Pancreas (tissue), 10 donors: Measurements from ENCODE around the gene KCNK10. TPM values are rescaled to one million over a fixed set of nuclear protein-coding genes. Genes with fewer than 3 reads are reported as not detected.

Experiments
- ATAC-seq, 4 donors: fragments of 200-7000 bp; cut with Tn5 transposase; one replicate each; pipeline versions ENCODE4 v1.8.0 to v1.9.1; 2020; ENCODE audit warnings: mild to moderate bottlenecking in 4 of 4, moderate library complexity in 4 of 4
- DNase-seq, 6 donors: peaks; one replicate each; pipeline ENCODE4 v3.0.0-alpha.2; 2020
- FAIRE-seq: peaks from 2 replicates; lab custom pipeline; 2012; peaks lifted over from hg19 to GRCh38; lab: Jason Lieb, UNC
- H3K27ac ChIP-seq, 4 donors: fragments of 200-600 bp; sonication (generic); 1 replicate in 3 of 4; 2 replicates in 1 of 4; pipeline versions ENCODE4 v1.5.0 to v1.8.0; 2020
- H3K27me3 ChIP-seq, 4 donors: fragments of 200-600 bp; one replicate each; pipeline ENCODE4 v1.8.0; 2021
- H3K36me3 ChIP-seq, 3 donors: fragments of 200-600 bp; sonication (generic) in 1 of 3; one replicate each; pipeline versions ENCODE4 v1.5.0 to v1.8.0; 2020 to 2021
- H3K4me1 ChIP-seq, 3 donors: fragments of 200-600 bp; one replicate each; pipeline ENCODE4 v1.8.0; 2021
- H3K4me3 ChIP-seq, 4 donors: fragments of 200-600 bp; sonication (generic) in 2 of 4; one replicate each; pipeline versions ENCODE4 v1.5.0 to v1.8.0; 2020 to 2021
- H3K9me3 ChIP-seq, 4 donors: fragments of 200-600 bp; one replicate each; pipeline ENCODE4 v1.8.0; 2021
- CTCF ChIP-seq, 4 donors: fragments of 200-600 bp; sonication (generic) in 3 of 4; IDR thresholded peaks; one replicate each; pipeline versions ENCODE4 v1.5.0 to v1.8.0; 2021; ENCODE audit warnings: antibody characterized with exemption in 4 of 4
- WGBS, 2 donors: extraction: QIAGEN DNeasy Blood & Tissue Kit; methylation state at CpG; one replicate each; pipeline ENCODE4 v1.1.7; 2013; 5-methylcytosine and 5-hydroxymethylcytosine counted together
- intact Hi-C, 3 donors: fragments of 100-400 bp; cut with DNase I; formaldehyde crosslinking; loops; one replicate each; pipeline versions ENCODE4 v1.11.1 to v1.14.2; 2022
- polyA plus RNA-seq, 2 donors: library from polyadenylated mRNA; stranded (reverse); fragments of 200-250 nt; gene quantifications; one replicate each; pipeline ENCODE4 v1.2.3, GENCODE V29; 2013
- total RNA-seq, 6 donors: library from RNA; stranded (reverse); fragmentation: NEBNext Ultra II Directional in 4 of 6; extraction: Animal tissue kit (Norgen Biotek cat#: 25700) in 4 of 6; gene quantifications; one replicate each; pipeline versions ENCODE4 v1.2.1 to v1.2.4, GENCODE V29; 2021 to 2023
- donor health status: healthy with polysubstance abuse.
- donor health status: DM: no; HTN: no; CAD: no; lungs with moderate emphysema.
- donor health status: DM: no; HTN: no; CAD: no.
- donor health status: control.
- donor health status: control.
- donor health status: Bipolar disorder and iron deficiency.
- donor health status: DM: yes; HTN: yes; CAD: no.
- donor health status: DM: no; HTN: no; CAD: no.
- donor health status: DM: no; HTN: no; CAD: no.
- donor health status: DM: yes; HTN: yes; CAD: no.

The KCNK10 gene
- total and polyA plus RNA-seq, 8 donors, result 0.42 to 2.3 (median 1.1) TPM

DNA sequence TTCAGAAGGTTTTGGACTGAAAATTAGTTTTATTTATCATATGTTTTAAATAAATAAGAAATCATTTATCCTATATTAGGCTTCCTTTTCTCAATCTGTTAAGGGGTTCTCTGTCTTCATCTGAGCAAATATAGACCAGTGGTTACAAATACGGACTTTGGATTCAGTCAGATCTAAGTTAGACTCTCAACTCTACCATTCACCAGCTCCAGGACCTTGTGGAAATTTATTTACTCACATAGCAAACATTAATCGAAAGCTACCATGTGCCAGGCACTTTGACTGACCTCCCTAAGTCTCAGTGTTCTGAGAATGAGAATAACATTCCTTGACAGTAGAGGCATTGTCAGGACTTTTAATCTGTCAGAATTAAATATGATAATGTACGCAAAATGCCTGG, 22.3 kb downstream of the KCNK10 start:
- 37% methylated on average over 3 of the region's 3 CpGs for WGBS, 2 donors
- no peak for ATAC-seq
- TF ChIP-seq CTCF (IDR thresholded peaks at IDR 0.05), result no peak
- Histone ChIP-seq H3K4me1 (no peaks in the 10 kb centered on the region), H3K9me3 (no peaks in the 10 kb centered on the region), H3K27ac (no peak overlapping the region), H3K36me3 (no peaks in the 10 kb centered on the region), H3K4me3 (no peak overlapping the region), H3K27me3 (no peaks in the 10 kb centered on the region)
- DNase-seq, result no peak
- intact Hi-C loops, result no loop called here
- FAIRE-seq, result no peak

GRCh38 chr14:88299865-88300530, 23.1 kb downstream of the KCNK10 start:
- no peaks in the 10 kb centered on the region for H3K27me3 ChIP-seq
- ATAC-seq, result peak in 2 of 4 donors; percentile 23 to 66
- DNase-seq, result no peak
- no peak overlapping the region for H3K4me3 ChIP-seq
- FAIRE-seq, result no peak
- H3K9me3 ChIP-seq, result no peaks in the 10 kb centered on the region
- no peak for TF ChIP-seq CTCF (IDR thresholded peaks at IDR 0.05)
- no peaks in the 10 kb centered on the region for H3K36me3 ChIP-seq
- intact Hi-C loops, result no loop called here
- H3K4me1 ChIP-seq, result no peaks in the 10 kb centered on the region
- 75 to 83% methylated on average over 6 of the region's 6 CpGs for WGBS, 2 donors
- no peak overlapping the region for H3K27ac ChIP-seq

DNA sequence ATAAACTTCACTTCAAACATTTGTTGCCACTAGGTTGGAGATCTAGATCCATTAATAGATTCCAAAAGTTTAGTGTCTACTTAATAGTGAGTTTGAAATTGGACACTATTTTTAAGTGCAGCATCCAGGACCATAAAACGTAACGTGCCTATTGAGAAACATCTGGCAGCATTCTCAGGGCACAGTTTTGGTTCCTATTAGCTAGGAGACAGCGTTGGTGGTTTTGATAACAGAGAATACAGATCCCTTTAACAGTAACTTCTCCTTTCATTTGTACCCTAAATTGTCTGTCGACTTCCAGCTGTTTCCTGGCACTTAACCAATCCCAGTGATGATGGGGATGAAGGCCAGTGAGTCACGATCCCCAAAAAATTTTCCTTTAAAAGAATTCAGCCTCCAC, 25.8 kb downstream of the KCNK10 start:
- ATAC-seq, result no peak
- H3K27ac ChIP-seq, result no peak overlapping the region
- 25 to 31% methylated on average over 5 of the region's 5 CpGs for WGBS, 2 donors

GRCh38 chr14:88296351-88296750, 26.7 kb downstream of the KCNK10 start:
- WGBS, 2 donors, result 41 to 43% methylated on average over 4 of the region's 4 CpGs
- Histone ChIP-seq H3K4me3 (no peak overlapping the region), H3K36me3 (no peaks in the 10 kb centered on the region), H3K27me3 (no peaks in the 10 kb centered on the region), H3K27ac (no peak overlapping the region), H3K9me3 (no peaks in the 10 kb centered on the region), H3K4me1 (no peaks in the 10 kb centered on the region)
- no peak for FAIRE-seq
- no peak for DNase-seq
- intact Hi-C loops, result no loop called here
- no peak for ATAC-seq
- no peak for TF ChIP-seq CTCF (IDR thresholded peaks at IDR 0.05)

More for the DNA sequence above, 25.8 kb downstream of the KCNK10 start:
- FAIRE-seq, result no peak
- no peaks in the 10 kb centered on the region for H3K27me3 ChIP-seq
- no peak overlapping the region for H3K4me3 ChIP-seq
- no peaks in the 10 kb centered on the region for H3K4me1 ChIP-seq
- no peaks in the 10 kb centered on the region for H3K36me3 ChIP-seq
- intact Hi-C loops, result no loop called here
- H3K9me3 ChIP-seq, result no peaks in the 10 kb centered on the region
- DNase-seq, result no peak
- TF ChIP-seq CTCF (IDR thresholded peaks at IDR 0.05), result no peak

DNA sequence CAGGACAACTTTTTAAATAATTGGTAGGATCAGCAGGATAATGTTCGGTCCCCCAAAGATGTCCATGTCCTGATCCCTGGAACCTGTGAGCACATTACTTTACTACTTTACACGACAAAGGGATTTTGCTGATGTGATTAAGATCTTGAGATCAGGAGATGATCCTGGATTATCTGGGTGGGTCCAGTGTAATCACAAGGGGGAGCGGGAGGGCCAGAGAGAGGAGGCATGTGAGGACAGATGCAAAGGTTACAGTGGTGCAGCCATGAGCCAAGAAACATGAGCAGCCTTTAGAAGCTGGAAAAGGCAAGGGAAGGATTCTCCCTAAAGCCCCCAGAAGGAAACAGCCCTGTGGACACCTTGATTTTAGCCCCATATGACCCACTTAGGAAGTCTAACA, 33.1 kb downstream of the KCNK10 start:
- no peak for TF ChIP-seq CTCF (IDR thresholded peaks at IDR 0.05)
- Histone ChIP-seq H3K9me3 (no peaks in the 10 kb centered on the region), H3K27ac (no peak overlapping the region), H3K4me3 (no peak overlapping the region), H3K4me1 (no peaks in the 10 kb centered on the region), H3K27me3 (no peaks in the 10 kb centered on the region), H3K36me3 (no peaks in the 10 kb centered on the region)
- intact Hi-C loops, result no loop called here
- WGBS, 2 donors, result 90 to 95% methylated on average over 3 of the region's 3 CpGs
- FAIRE-seq (no peak), DNase-seq (no peak), ATAC-seq (no peak)
